Measurements from ENCODE around the gene MRPS12.
"Not testable (repeated sequence)": the region's sequence is repeated elsewhere in the genome, so short reads cannot be mapped to it uniquely, and the experiment has no call there.

MRPS12 gene

GRCh38 chr19:38942471-38943181 lies 11.9 kb downstream of the MRPS12 start:
- DNase-seq: no peak

DNA sequence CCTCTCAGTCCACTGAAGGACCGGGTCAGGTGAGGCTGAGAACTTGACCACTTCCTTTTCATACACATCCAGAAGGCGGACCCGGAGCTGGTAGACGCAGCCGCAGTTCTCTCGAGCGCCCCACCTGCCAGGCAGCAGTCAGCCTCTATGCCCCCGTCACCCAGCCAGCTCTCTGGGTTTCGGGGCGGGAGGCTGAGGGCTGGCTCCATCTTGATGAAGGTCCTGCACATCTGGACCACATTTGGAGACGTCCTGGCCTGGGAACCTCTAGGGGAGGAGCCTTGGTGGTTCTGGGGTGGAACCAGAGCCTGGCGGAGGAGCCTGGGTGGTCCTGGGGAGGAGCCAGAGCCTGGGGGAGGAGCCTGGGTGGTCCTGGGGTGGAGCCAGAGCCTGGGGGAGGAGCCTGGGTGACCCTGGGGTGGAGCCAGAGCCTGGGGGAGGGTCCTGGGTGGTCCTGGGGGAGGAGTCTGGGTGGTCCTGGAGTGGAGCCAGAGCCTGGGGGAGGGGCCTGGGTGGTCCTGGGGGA lies 14.3 kb downstream of the MRPS12 start:
- no peak for DNase-seq

DNA sequence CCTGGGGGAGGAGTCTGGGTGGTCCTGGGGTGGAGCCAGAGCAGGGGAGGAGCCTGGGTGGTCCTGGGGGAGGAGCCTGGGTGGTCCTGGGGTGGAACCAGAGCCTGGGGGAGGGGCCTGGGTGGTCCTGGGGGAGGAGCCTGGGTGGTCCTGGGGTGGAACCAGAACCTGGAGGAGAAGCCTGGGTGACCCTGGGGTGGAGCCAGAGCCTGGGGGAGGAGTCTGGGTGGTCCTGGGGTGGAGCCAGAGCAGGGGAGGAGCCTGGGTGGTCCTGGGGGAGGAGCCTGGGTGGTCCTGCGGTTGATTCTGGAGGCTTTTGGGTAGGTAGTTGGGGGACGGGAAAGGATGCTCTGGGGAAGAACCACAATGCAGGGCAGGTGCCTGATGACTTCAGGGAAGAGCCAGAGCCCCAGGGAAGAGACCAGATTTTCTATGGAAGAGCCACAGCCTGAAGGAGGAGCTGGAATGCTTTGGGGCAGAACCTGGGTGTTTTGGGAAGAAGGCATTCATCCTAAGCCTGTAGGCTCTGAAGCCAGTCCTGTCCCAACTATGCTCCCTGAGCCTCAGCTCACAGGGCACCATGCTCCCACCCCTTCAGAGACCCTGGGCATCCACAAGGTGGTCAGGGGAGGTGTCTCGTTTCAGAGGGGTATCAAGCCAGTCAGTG lies 15.0 kb downstream of the MRPS12 start:
- DNase-seq: no peak

GRCh38 chr19:38946229-38947010 lies 15.7 kb downstream of the MRPS12 start:
- no peak for DNase-seq

DNA sequence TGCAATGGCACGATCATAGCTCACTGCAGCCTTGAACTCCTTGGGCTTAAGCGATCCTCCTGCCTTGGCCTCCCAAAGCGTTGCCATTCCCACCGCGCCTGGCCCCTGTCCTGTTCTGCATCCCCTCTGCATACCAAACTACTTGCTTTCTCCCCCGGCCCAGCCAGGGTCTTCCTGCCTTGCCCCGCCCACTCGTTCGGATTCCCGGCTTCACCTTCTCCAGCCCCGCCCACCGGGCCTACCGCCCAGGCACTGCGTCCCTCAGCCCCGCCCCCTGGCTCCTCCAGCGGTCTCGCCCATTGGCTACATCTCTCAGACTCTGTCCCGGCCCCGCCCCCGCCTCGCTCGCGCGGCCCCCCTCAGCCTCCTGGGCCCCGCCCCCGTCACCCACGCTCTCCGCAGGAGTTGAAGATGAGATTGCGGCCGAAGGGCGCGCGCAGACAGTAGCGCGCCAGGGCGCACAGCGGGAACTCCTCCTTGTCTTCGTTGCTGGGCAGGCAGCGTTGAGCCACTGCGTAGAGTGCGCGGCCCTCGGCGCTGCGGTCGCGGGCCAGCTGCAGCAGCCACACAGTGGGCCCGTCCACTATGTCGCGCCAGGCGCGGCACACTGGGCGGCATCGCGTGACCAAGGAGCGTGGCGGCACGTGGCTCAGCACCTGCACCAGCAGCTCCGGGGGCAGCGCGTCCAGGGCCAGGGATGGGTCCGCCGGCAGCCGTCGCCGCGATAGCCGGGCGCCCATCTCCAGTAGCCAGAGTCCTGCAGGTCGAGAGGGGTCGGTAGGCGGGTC lies 19.0 kb downstream of the MRPS12 start:
- DNase-seq: no peak

GRCh38 chr19:38951187-38951586 lies 20.4 kb downstream of the MRPS12 start:
- DNase-seq: no peak

DNA sequence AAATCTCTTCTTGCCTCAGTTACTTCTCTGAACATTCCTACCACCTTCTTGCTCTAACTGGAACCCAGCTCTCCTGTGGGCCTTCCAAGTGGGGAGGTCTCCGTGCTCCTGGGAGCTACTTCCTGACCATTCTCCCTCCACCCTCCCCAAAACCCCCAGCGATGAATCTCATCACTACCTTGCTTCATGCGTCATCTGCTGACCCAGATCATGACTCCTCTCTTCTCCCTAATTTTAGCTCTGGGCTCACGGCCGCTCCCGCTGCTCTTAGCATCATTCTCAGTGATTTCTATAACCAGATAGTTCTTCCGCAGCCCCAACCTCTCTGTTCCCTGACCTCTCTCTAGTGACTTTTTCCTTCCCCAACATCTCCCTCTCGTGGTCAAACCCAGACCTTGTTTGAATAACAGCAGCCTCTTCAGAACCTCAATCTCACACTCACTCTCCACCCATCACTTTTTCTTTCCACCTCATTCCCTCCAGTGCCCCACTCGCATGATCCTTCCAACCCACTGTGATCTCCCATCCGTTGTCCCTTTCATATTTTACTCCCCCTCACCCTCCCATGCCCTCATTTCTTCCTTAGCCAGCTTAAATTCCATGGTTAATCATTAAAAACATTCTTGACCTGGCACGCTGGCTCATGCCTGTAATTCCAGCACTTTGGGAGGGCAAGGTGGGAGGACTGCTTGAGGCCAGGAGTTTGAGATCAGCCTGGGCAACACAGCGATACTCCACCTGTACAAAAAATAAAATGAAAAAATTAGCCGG lies 21.8 kb downstream of the MRPS12 start:
- peak; percentile 12 for DNase-seq

- DNase-seq: no peak
Observed at GRCh38 chr19:38953677-38954076, 22.9 kb downstream of the MRPS12 start.

GRCh38 chr19:38956264-38956663 lies 25.5 kb downstream of the MRPS12 start:
- no peak for DNase-seq

GRCh38 chr19:38958301-38958700 lies 27.6 kb downstream of the MRPS12 start:
- DNase-seq: no peak

- DNase-seq: no peak
Observed at GRCh38 chr19:38959618-38960017, 28.9 kb downstream of the MRPS12 start.

- no peak for DNase-seq
Observed at GRCh38 chr19:38964738-38965137, 34.0 kb downstream of the MRPS12 start.

DNA sequence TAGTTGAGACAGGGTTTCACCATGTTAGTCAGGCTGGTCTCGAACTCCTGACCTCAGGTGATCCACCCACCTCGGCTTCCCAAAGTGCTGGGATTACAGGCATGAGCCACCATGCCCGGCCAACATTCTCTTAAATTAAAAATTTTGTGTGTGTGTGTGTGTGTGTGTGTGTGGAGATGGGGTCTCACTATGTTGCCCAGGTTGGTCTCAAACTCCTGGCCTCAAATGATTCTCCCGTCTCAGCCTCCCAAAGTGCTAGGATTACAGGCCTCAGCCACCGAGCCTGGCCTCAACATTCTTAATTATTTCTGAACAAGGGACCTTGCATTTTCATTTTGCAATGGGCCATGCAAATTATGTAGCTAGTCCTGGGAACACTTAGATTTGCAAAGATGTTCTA lies 35.4 kb downstream of the MRPS12 start:
- not testable (repeated sequence) for DNase-seq

GRCh38 chr19:38970664-38971532 lies 40.2 kb downstream of the MRPS12 start:
- no peak for DNase-seq

GRCh38 chr19:38971672-38972071 lies 40.9 kb downstream of the MRPS12 start:
- no peak for DNase-seq

DNA sequence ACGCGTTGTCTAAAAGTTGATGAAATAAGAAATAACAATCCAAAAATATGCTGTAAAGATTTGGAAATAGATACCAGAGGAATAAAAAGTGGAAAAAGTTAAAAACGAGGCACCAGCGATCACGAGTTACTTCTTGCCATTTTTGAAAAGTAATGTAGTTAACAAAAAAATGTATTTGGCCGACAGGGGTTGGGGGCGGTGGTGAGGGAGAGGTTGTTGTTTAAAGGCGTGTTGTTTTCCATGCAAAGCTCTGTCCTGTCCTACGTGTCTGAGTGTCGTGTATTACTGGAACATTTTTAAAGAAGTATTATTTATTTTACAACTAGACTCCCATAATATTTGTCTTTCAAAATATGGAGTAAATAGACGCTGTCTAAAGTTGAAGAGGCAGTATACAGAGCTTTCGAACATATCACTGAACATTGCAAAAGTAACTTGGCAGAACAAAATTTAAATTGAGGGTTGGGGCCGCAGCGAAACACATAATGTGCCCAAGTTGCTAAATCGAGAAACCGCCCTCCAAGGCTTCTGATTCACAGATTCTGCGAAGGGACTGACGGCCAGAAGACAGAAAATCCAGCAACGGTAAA lies 44.0 kb downstream of the MRPS12 start:
- DNase-seq: no peak

DNA sequence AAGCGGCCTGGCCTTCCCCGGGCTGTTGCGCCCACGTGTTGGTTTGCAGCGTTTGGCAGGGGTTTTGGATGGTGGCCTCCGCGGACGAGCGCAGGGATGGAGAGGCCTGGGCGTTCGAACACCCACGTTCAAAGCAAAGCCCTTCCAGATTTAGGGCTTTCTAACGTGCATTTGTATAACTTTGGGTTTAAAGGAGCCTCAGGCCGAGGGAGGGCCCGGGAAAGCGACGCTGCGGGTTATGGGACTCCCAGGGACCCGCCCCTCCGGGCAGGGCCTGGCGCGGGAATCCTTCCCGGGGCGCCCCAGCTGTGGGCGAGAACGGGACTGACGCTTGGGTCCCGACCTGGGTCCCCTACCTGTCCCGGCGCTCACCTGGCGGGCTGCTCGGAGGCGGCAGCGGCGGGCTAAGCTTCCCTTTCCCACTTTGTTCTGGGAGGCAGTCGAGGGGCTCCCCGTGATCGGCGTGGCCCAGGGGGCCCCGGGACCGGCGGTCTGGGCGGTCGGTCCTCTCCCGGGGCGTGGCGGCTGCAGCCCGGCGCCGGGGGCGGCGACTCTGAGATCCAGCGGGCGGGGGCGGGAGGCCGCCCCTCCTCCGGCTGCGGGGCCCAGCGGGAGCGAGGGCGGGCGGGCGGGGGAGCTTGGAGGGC lies 44.6 kb downstream of the MRPS12 start, which contains the start of gene FBXO17:
Gene FBXO17, minus strand, starts transcription at position 529 of the 647 bp plus-strand sequence. CDS start 25,423 bp downstream, outside the sequence.
- no peak for DNase-seq

GRCh38 chr19:38975861-38976271 lies 45.1 kb downstream of the MRPS12 start:
- DNase-seq: no peak

DNA sequence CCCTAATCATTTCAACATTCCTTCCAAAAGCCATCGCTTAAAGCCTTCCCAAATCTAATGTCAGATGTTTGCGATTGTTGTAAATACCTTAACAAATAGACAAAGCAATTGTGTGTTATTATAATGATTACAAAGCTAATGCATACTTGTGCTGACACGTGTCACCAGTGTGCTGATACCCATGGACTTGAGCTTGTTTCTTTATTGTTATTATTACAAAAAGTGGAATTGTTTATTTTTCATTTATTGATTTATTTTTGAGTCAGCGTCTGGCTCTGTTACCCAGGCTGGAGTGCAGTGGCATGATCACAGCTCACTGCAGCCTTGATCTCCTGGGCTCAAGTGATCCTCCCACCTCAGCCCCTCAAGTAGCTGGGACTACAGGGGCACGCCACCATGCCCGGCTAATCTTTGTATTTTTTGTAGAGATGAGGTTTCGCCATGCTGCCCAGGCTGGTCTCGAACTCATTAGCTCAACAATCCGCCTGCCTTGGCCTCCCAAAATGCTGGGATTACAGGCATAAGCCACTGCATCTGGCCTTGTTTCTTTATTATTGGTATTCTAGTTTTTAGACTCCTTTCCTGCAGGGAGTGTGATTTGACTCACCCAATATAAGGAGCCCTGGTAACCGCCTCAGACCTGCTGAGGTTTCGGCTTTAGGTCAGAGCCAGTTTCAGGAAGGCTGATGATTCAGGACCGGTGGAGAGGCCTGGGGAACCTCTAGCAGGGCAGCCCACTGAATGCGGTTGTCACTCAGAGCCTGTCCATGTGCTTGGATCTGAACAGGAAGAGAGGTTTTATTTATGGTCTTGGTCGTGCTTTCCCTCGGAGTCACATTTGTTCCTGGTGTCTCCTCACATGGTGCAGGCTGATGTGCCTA lies 46.9 kb downstream of the MRPS12 start:
- no peak for DNase-seq

All from COR-L47 (cell line).